CD14-positive monocyte (primary cell): ENCODE measurements around the gene PADI2. TPM values are rescaled to one million over a fixed set of nuclear protein-coding genes. Genes with fewer than 3 reads are reported as not detected.

Experiments
- DNase-seq, 3 donors: peaks; one replicate each; pipeline ENCODE4 v3.0.0-alpha.2; 2011 to 2022
- H2AFZ ChIP-seq: 2 replicates; pipeline ENCODE4 v1.6.0; 2012; ENCODE audit warnings: mild to moderate bottlenecking, low read depth, low read length, inconsistent platforms; ENCODE audit not compliant: insufficient read depth, poor library complexity, severe bottlenecking
- H3K27ac ChIP-seq, 2 donors: 1 replicate in 1 of 2; 2 replicates in 1 of 2; pipeline ENCODE4 v1.5.1; 2012 to 2013; ENCODE audit warnings: low read length in 2 of 2, control low read depth in 1 of 2, inconsistent platforms in 1 of 2, low read depth in 1 of 2, mild to moderate bottlenecking in 1 of 2
- H3K27me3 ChIP-seq, 2 donors: one replicate each; pipeline versions ENCODE4 v1.6.0 to v1.6.1; 2011 to 2013; ENCODE audit warnings: low read length in 2 of 2; ENCODE audit not compliant: control insufficient read depth in 2 of 2, insufficient read depth in 2 of 2
- H3K36me3 ChIP-seq, 2 donors: replicated peaks in 1 of 2; 1 replicate in 1 of 2; 2 replicates in 1 of 2; pipeline versions ENCODE4 v1.5.1 to v1.6.1; 2012 to 2013; ENCODE audit warnings: low read length in 2 of 2, control low read depth in 1 of 2, inconsistent platforms in 1 of 2, mild to moderate bottlenecking in 1 of 2; ENCODE audit not compliant: insufficient read depth in 2 of 2, control insufficient read depth in 1 of 2
- H3K4me1 ChIP-seq, 2 donors: 1 replicate in 1 of 2; 2 replicates in 1 of 2; pipeline versions ENCODE4 v1.5.1 to v1.6.1; 2012 to 2013; ENCODE audit warnings: low read length in 2 of 2, control low read depth in 1 of 2, inconsistent platforms in 1 of 2, mild to moderate bottlenecking in 1 of 2, moderate library complexity in 1 of 2; ENCODE audit not compliant: insufficient read depth in 2 of 2, control insufficient read depth in 1 of 2
- H3K4me2 ChIP-seq: replicated peaks from 2 replicates; pipeline ENCODE3; 2012; ENCODE audit warnings: low read length, moderate library complexity, mild to moderate bottlenecking; ENCODE audit not compliant: poor library complexity, severe bottlenecking; ENCODE audit errors: extremely low read depth
- H3K4me3 ChIP-seq, 3 experiments: fragments of 200-600 bp in 1 of 3; sonication (generic) in 1 of 3; replicated peaks in 1 of 3; 1 replicate in 2 of 3; 2 replicates in 1 of 3; pipeline ENCODE4 v1.5.1; 2011 to 2013; ENCODE audit warnings: low read length in 3 of 3, mild to moderate bottlenecking in 3 of 3, control low read depth in 2 of 3, low read depth in 2 of 3, inconsistent platforms in 1 of 3, moderate library complexity in 1 of 3
- H3K79me2 ChIP-seq: 2 replicates; pipeline ENCODE4 v1.6.0; 2012; ENCODE audit warnings: mild to moderate bottlenecking, control low read depth, inconsistent platforms, low read length, moderate library complexity; ENCODE audit not compliant: insufficient read depth
- H3K9ac ChIP-seq: 2 replicates; pipeline ENCODE4 v1.6.0; 2017; ENCODE audit warnings: low read length, mild to moderate bottlenecking; ENCODE audit not compliant: insufficient read depth, poor library complexity, severe bottlenecking
- H3K9me3 ChIP-seq, 2 donors: replicated peaks in 1 of 2; 1 replicate in 1 of 2; 2 replicates in 1 of 2; pipeline versions ENCODE4 v1.5.1 to v1.6.1; 2012 to 2013; ENCODE audit warnings: low read length in 2 of 2, control low read depth in 1 of 2; ENCODE audit not compliant: control insufficient read depth in 1 of 2, insufficient read depth in 1 of 2
- H4K20me1 ChIP-seq: 2 replicates; pipeline ENCODE4 v1.6.0; 2012; ENCODE audit warnings: mild to moderate bottlenecking, low read length, control low read depth, moderate library complexity; ENCODE audit not compliant: insufficient read depth
- H3K27ac Mint-ChIP-seq, 7 donors: one replicate each; pipeline ENCODE4 v1.8.0; 2020; ENCODE audit warnings: mild to moderate bottlenecking in 7 of 7, mixed read lengths in 7 of 7, moderate library complexity in 6 of 7, inconsistent platforms in 2 of 7
- H3K27me3 Mint-ChIP-seq, 3 donors: one replicate each; pipeline ENCODE4 v1.8.0; 2021 to 2022; ENCODE audit warnings: low read depth in 3 of 3, mild to moderate bottlenecking in 3 of 3, mixed read lengths in 3 of 3, moderate library complexity in 3 of 3, inconsistent platforms in 1 of 3
- H3K36me3 Mint-ChIP-seq, 2 donors: one replicate each; pipeline ENCODE4 v1.8.0; 2020; ENCODE audit warnings: mixed read lengths in 2 of 2, inconsistent platforms in 1 of 2, mild to moderate bottlenecking in 1 of 2
- H3K4me1 Mint-ChIP-seq: one replicate; pipeline ENCODE4 v1.8.0; 2020; ENCODE audit warnings: mild to moderate bottlenecking, mixed read lengths
- H3K4me3 Mint-ChIP-seq, 2 donors: one replicate each; pipeline ENCODE4 v1.8.0; 2020; ENCODE audit warnings: mild to moderate bottlenecking in 2 of 2, mixed read lengths in 2 of 2, moderate library complexity in 1 of 2
- H3K9me3 Mint-ChIP-seq, 7 donors: one replicate each; pipeline ENCODE4 v1.8.0; 2020 to 2022; ENCODE audit warnings: mixed read lengths in 7 of 7, mild to moderate bottlenecking in 6 of 7, moderate library complexity in 6 of 7, inconsistent platforms in 2 of 7
- WGBS: methylation state at CpG from one replicate; pipeline ENCODE4 v1.1.5; 2013; ENCODE audit warnings: missing lambda C conversion rate; ENCODE audit not compliant: insufficient coverage; 5-methylcytosine and 5-hydroxymethylcytosine counted together
- intact Hi-C, 2 donors: fragments of 100-400 bp; cut with micrococcal nuclease; formaldehyde crosslinking; loops; one replicate each; pipeline versions ENCODE4 v1.15.0 to v1.15.1; 2023
- polyA plus RNA-seq, 3 donors: library from polyadenylated mRNA; depleted of rRNA in 1 of 3; unstranded in 2 of 3; stranded (reverse) in 1 of 3; fragments of 300-500 nt in 2 of 3; fragments of >200 nt in 1 of 3; fragmentation: Illumina TruSeq in 2 of 3; gene quantifications; 1 replicate in 2 of 3; 2 replicates in 1 of 3; pipeline ENCODE4 v1.2.3, GENCODE V29; 2012 to 2021
- TF ChIP-seq, protein P1 (sequence below): fragments of 200-600 bp; IDR thresholded peaks from one replicate; pipeline ENCODE4 v1.8.0; 2022; ENCODE audit warnings: antibody characterized with exemption, mild to moderate bottlenecking

PADI2 gene
- polyA plus RNA-seq, 3 donors, result 18.6 to 61.7 (median 32.6) TPM

DNA sequence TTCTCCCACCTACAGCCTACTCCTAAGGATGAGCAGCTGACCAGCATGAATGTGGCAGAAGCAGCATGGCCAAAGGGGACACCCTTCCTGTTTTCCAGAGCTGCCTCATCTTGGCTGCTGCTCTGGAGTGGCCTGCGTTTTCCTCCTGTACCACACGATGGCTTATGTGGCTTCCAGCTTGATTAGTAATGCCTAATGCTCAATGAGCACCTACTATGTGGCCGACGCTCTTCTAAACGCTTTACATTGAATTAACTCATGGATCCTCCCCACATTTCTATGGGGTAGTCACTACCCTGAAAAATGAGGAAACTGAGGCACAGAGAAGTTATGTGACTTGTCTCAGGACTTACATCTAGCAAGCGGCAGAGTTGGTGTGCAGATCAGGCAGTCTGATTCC is 47.5 kb downstream of the PADI2 start:
- Histone ChIP-seq H2AFZ (no peak overlapping the region), H4K20me1 (no peaks in the 10 kb centered on the region), H3K9ac (no peak overlapping the region), H3K4me1 (peaks cover 34 to 42% of the 10 kb centered on the region in 2 donors), H3K36me3 (peaks cover 69 to 72% of the 10 kb centered on the region in 2 donors), H3K4me3 (no peak overlapping the region), H3K79me2 (no peaks in the 10 kb centered on the region), H3K4me2 (no peak overlapping the region), H3K27ac (peak overlapping the region in 1 of 2 donors; percentile 23), H3K9me3 (no peaks in the 10 kb centered on the region), H3K27me3 (no peaks in the 10 kb centered on the region)
- TF ChIP-seq, protein P1, sequence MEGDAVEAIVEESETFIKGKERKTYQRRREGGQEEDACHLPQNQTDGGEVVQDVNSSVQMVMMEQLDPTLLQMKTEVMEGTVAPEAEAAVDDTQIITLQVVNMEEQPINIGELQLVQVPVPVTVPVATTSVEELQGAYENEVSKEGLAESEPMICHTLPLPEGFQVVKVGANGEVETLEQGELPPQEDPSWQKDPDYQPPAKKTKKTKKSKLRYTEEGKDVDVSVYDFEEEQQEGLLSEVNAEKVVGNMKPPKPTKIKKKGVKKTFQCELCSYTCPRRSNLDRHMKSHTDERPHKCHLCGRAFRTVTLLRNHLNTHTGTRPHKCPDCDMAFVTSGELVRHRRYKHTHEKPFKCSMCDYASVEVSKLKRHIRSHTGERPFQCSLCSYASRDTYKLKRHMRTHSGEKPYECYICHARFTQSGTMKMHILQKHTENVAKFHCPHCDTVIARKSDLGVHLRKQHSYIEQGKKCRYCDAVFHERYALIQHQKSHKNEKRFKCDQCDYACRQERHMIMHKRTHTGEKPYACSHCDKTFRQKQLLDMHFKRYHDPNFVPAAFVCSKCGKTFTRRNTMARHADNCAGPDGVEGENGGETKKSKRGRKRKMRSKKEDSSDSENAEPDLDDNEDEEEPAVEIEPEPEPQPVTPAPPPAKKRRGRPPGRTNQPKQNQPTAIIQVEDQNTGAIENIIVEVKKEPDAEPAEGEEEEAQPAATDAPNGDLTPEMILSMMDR, result no peak
- H3K27ac Mint-ChIP-seq, result peak overlapping the region in 1 of 7 donors; percentile 10
- H3K9me3 Mint-ChIP-seq, result peaks cover 0 to 5% (median 2%) of the 10 kb centered on the region in 7 donors
- peaks cover 43% of the 10 kb centered on the region for H3K4me1 Mint-ChIP-seq
- intact Hi-C loops, result no loop called here
- peaks cover 71 to 89% of the 10 kb centered on the region in 2 donors for H3K36me3 Mint-ChIP-seq
- 100% methylated on average over 2 of the region's 6 CpGs for WGBS
- H3K27me3 Mint-ChIP-seq, result no peaks in the 10 kb centered on the region
- no peak for DNase-seq
- no peak overlapping the region for H3K4me3 Mint-ChIP-seq

DNA sequence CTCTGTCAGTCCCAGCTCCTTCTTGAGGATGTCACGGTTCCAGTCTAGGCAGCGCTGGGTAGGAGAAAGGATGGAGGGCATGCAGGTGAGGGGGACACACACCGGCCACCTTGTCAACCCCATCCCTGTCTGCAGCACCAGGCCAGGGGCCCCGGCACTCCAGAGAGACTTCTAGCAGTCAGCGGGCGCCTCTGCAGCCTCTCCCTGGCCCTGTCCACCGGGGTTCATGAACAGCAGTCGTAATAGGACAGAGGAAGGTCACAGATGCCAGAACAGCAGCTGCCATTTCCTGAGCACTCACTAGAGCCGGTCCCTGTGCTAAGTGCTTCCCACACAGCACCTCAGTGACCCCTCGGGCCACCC is 49.1 kb downstream of the PADI2 start:
- no peak overlapping the region for H3K27ac ChIP-seq
- peaks cover 45 to 47% of the 10 kb centered on the region in 2 donors for H3K4me1 ChIP-seq
- no peak overlapping the region for H2AFZ ChIP-seq
- H3K27me3 Mint-ChIP-seq, result no peaks in the 10 kb centered on the region
- DNase-seq, result no peak
- peaks cover 0 to 6% (median 0%) of the 10 kb centered on the region in 7 donors for H3K9me3 Mint-ChIP-seq
- no peaks in the 10 kb centered on the region for H3K79me2 ChIP-seq
- H3K36me3 Mint-ChIP-seq, result peaks cover 60 to 72% of the 10 kb centered on the region in 2 donors
- H3K4me3 Mint-ChIP-seq, result no peak overlapping the region
- H3K9ac ChIP-seq, result no peak overlapping the region
- H3K9me3 ChIP-seq, result peaks cover 0 to under 1% of the 10 kb centered on the region in 2 donors
- 73% methylated on average over 7 of the region's 10 CpGs for WGBS
- intact Hi-C loops, result no loop called here
- H3K4me1 Mint-ChIP-seq, result peaks cover 43% of the 10 kb centered on the region
- H4K20me1 ChIP-seq, result no peaks in the 10 kb centered on the region
- no peak overlapping the region for H3K4me2 ChIP-seq
- peaks cover 64 to 67% of the 10 kb centered on the region in 2 donors for H3K36me3 ChIP-seq
- no peaks in the 10 kb centered on the region for H3K27me3 ChIP-seq
- H3K4me3 ChIP-seq, result no peak overlapping the region
- peak overlapping the region in 2 of 7 donors; percentile 26 to 50 for H3K27ac Mint-ChIP-seq
- TF ChIP-seq, protein P1, result no peak
